CD8-positive, alpha-beta memory T cell (primary cell): ENCODE results near the gene SLC22A1. TPM values are rescaled to one million over a fixed set of nuclear protein-coding genes. Genes with fewer than 3 reads are reported as not detected.
"Not testable (repeated sequence)": the region's sequence is repeated elsewhere in the genome, so short reads cannot be mapped to it uniquely, and the experiment has no call there.

ENCODE experiments used
- CTCF ChIA-PET: fragments of 350-600 bp; sonication (Branson Sonifier 250); formaldehyde crosslinking; loops from one replicate; lab custom pipeline; 2021; ENCODE audit warnings: antibody characterized with exemption; lab: Charles Lee
- POLR2A ChIA-PET: fragments of 350-600 bp; sonication (Branson Sonifier 250); formaldehyde crosslinking; loops from one replicate; lab custom pipeline; 2021; ENCODE audit warnings: antibody characterized with exemption; lab: Charles Lee
- DNase-seq, 5 donors: peaks; one replicate each; pipeline versions ENCODE4 v3.0.0 to v3.0.0-alpha.2; 2020 to 2022; ENCODE audit warnings: mixed read lengths in 1 of 5
- H3K27ac ChIP-seq: one replicate; pipeline ENCODE4 v1.7.0; 2013; ENCODE audit warnings: low read depth, mild to moderate bottlenecking, low read length, moderate library complexity
- H3K27me3 ChIP-seq: 2 replicates; pipeline ENCODE4 v1.7.0; 2013; ENCODE audit warnings: low read length, mild to moderate bottlenecking; ENCODE audit not compliant: insufficient read depth, poor library complexity, severe bottlenecking
- H3K36me3 ChIP-seq: 2 replicates; pipeline ENCODE4 v1.7.0; 2013; ENCODE audit warnings: mild to moderate bottlenecking, low read length, moderate library complexity; ENCODE audit not compliant: insufficient read depth
- H3K4me1 ChIP-seq: 2 replicates; pipeline ENCODE4 v1.7.0; 2013; ENCODE audit warnings: mild to moderate bottlenecking, low read length, moderate library complexity; ENCODE audit not compliant: insufficient read depth
- H3K4me3 ChIP-seq: 2 replicates; pipeline ENCODE4 v1.7.0; 2013; ENCODE audit warnings: mild to moderate bottlenecking, low read length
- H3K9me3 ChIP-seq: 2 replicates; pipeline ENCODE4 v1.7.0; 2013; ENCODE audit warnings: mild to moderate bottlenecking, low read length
- H3K27ac Mint-ChIP-seq, 8 donors: one replicate each; pipeline ENCODE4 v1.8.0; 2020 to 2021; ENCODE audit warnings: mixed read lengths in 8 of 8, mild to moderate bottlenecking in 6 of 8, inconsistent platforms in 3 of 8, moderate library complexity in 3 of 8
- H3K27me3 Mint-ChIP-seq, 2 donors: one replicate each; pipeline ENCODE4 v1.8.0; 2020 to 2021; ENCODE audit warnings: mixed read lengths in 2 of 2, mild to moderate bottlenecking in 1 of 2, moderate library complexity in 1 of 2
- H3K36me3 Mint-ChIP-seq, 3 donors: one replicate each; pipeline ENCODE4 v1.8.0; 2020 to 2021; ENCODE audit warnings: mixed read lengths in 3 of 3, inconsistent platforms in 1 of 3, mild to moderate bottlenecking in 1 of 3
- H3K4me1 Mint-ChIP-seq, 3 donors: one replicate each; pipeline ENCODE4 v1.8.0; 2020 to 2021; ENCODE audit warnings: mixed read lengths in 3 of 3, inconsistent platforms in 1 of 3, mild to moderate bottlenecking in 1 of 3
- H3K4me3 Mint-ChIP-seq, 7 donors: one replicate each; pipeline ENCODE4 v1.8.0; 2020 to 2021; ENCODE audit warnings: mixed read lengths in 7 of 7, mild to moderate bottlenecking in 6 of 7, moderate library complexity in 4 of 7, inconsistent platforms in 2 of 7
- H3K9me3 Mint-ChIP-seq, 5 donors: one replicate each; pipeline ENCODE4 v1.8.0; 2020 to 2022; ENCODE audit warnings: mixed read lengths in 5 of 5, mild to moderate bottlenecking in 3 of 5, moderate library complexity in 2 of 5, inconsistent platforms in 1 of 5
- polyA plus RNA-seq: library from polyadenylated mRNA; unstranded; fragments of 300-500 nt; fragmentation: Illumina TruSeq; gene quantifications from one replicate; pipeline ENCODE4 v1.2.3, GENCODE V29; 2021
- total RNA-seq, 2 experiments: library from RNA; stranded (reverse); gene quantifications; one replicate each; pipeline ENCODE4 v1.2.3, GENCODE V29; 2021

The SLC22A1 gene
- total and polyA plus RNA-seq, 3 experiments from 2014 or later = 0.13 to 0.49 (median 0.22) TPM

GRCh38 chr6:160088784-160089533, 32.7 kb upstream of the SLC22A1 start:
- H3K9me3 Mint-ChIP-seq = no peaks in the 10 kb centered on the region
- no peaks in the 10 kb centered on the region for H3K27me3 Mint-ChIP-seq
- Histone ChIP-seq H3K36me3 (peaks cover 79% of the 10 kb centered on the region), H3K27ac (no peak overlapping the region), H3K4me3 (no peak overlapping the region), H3K9me3 (no peaks in the 10 kb centered on the region), H3K27me3 (no peaks in the 10 kb centered on the region), H3K4me1 (no peaks in the 10 kb centered on the region)
- peaks cover 6 to 14% (median 12%) of the 10 kb centered on the region in 3 donors for H3K4me1 Mint-ChIP-seq
- no peak for DNase-seq
- H3K4me3 Mint-ChIP-seq = no peak overlapping the region
- peaks cover 1 to 90% (median 37%) of the 10 kb centered on the region in 3 donors for H3K36me3 Mint-ChIP-seq
- ChIA-PET CTCF (no interaction called here), POLR2A (no interaction called here)
- H3K27ac Mint-ChIP-seq = peak overlapping the region in 2 of 8 donors; percentile 35 to 61

- Histone ChIP-seq H3K27ac (no peak overlapping the region), H3K36me3 (peaks cover 78% of the 10 kb centered on the region), H3K9me3 (no peaks in the 10 kb centered on the region), H3K27me3 (no peaks in the 10 kb centered on the region), H3K4me3 (no peak overlapping the region), H3K4me1 (no peaks in the 10 kb centered on the region)
- ChIA-PET POLR2A (no interaction called here), CTCF (no interaction called here)
- no peaks in the 10 kb centered on the region for H3K9me3 Mint-ChIP-seq
- no peak overlapping the region for H3K4me3 Mint-ChIP-seq
- H3K4me1 Mint-ChIP-seq = peaks cover 6 to 12% (median 7%) of the 10 kb centered on the region in 3 donors
- peak overlapping the region in 2 of 8 donors; percentile 35 to 61 for H3K27ac Mint-ChIP-seq
- H3K27me3 Mint-ChIP-seq = no peaks in the 10 kb centered on the region
- DNase-seq = no peak
- H3K36me3 Mint-ChIP-seq = peaks cover 6 to 90% (median 39%) of the 10 kb centered on the region in 3 donors
These were observed 32.1 kb upstream of the SLC22A1 start for GRCh38 chr6:160089534-160089897.

- H3K4me1 ChIP-seq, H3K4me1 Mint-ChIP-seq, H3K27me3 Mint-ChIP-seq, H3K4me3 Mint-ChIP-seq, H3K9me3 Mint-ChIP-seq, H3K27ac ChIP-seq, H3K4me3 ChIP-seq, H3K27me3 ChIP-seq, DNase-seq, H3K9me3 ChIP-seq, POLR2A ChIA-PET, CTCF ChIA-PET: not testable (repeated sequence)
- peaks cover 74% of the 10 kb centered on the region for H3K36me3 ChIP-seq
- H3K27ac Mint-ChIP-seq = peak overlapping the region in 1 of 8 donors; percentile 33
- peaks cover 6 to 87% (median 29%) of the 10 kb centered on the region in 3 donors for H3K36me3 Mint-ChIP-seq
These were observed 31.0 kb upstream of the SLC22A1 start for GRCh38 chr6:160090442-160091239.

GRCh38 chr6:160092176-160092575, 29.4 kb upstream of the SLC22A1 start:
- DNase-seq, CTCF ChIA-PET, H3K27ac ChIP-seq, H3K27ac Mint-ChIP-seq, H3K9me3 Mint-ChIP-seq, H3K4me3 Mint-ChIP-seq, H3K4me1 Mint-ChIP-seq, POLR2A ChIA-PET, H3K4me3 ChIP-seq, H3K9me3 ChIP-seq, H3K4me1 ChIP-seq, H3K27me3 Mint-ChIP-seq, H3K27me3 ChIP-seq: not testable (repeated sequence)
- H3K36me3 Mint-ChIP-seq = peaks cover 14 to 87% (median 34%) of the 10 kb centered on the region in 3 donors
- peaks cover 74% of the 10 kb centered on the region for H3K36me3 ChIP-seq

GRCh38 chr6:160092602-160093001, 29.0 kb upstream of the SLC22A1 start:
- no peak for DNase-seq
- POLR2A ChIA-PET = no interaction called here
- H3K4me1 ChIP-seq = no peaks in the 10 kb centered on the region
- H3K9me3 ChIP-seq = no peaks in the 10 kb centered on the region
- no peaks in the 10 kb centered on the region for H3K27me3 ChIP-seq
- Mint-ChIP-seq H3K9me3 (no peaks in the 10 kb centered on the region), H3K27ac (peak overlapping the region in 1 of 8 donors; percentile 42), H3K27me3 (no peaks in the 10 kb centered on the region), H3K36me3 (peaks cover 14 to 89% (median 34%) of the 10 kb centered on the region in 3 donors), H3K4me3 (no peak overlapping the region), H3K4me1 (no peaks in the 10 kb centered on the region)
- CTCF ChIA-PET = no interaction called here
- no peak overlapping the region for H3K4me3 ChIP-seq
- H3K27ac ChIP-seq = no peak overlapping the region
- H3K36me3 ChIP-seq = peaks cover 71% of the 10 kb centered on the region

GRCh38 chr6:160093061-160093460, 28.6 kb upstream of the SLC22A1 start:
- no peak overlapping the region for H3K4me3 ChIP-seq
- no peak overlapping the region for H3K27ac ChIP-seq
- no peaks in the 10 kb centered on the region for H3K9me3 Mint-ChIP-seq
- H3K4me3 Mint-ChIP-seq = no peak overlapping the region
- no peaks in the 10 kb centered on the region for H3K4me1 Mint-ChIP-seq
- H3K4me1 ChIP-seq = no peaks in the 10 kb centered on the region
- no peaks in the 10 kb centered on the region for H3K27me3 Mint-ChIP-seq
- CTCF ChIA-PET = no interaction called here
- peaks cover 14 to 90% (median 32%) of the 10 kb centered on the region in 3 donors for H3K36me3 Mint-ChIP-seq
- peak overlapping the region in 1 of 8 donors; percentile 12 for H3K27ac Mint-ChIP-seq
- POLR2A ChIA-PET = no interaction called here
- DNase-seq = no peak
- no peaks in the 10 kb centered on the region for H3K9me3 ChIP-seq
- peaks cover 68% of the 10 kb centered on the region for H3K36me3 ChIP-seq
- no peaks in the 10 kb centered on the region for H3K27me3 ChIP-seq

- POLR2A ChIA-PET = no interaction called here
- DNase-seq = no peak
- H3K4me1 Mint-ChIP-seq = peaks cover 0 to 3% (median 0%) of the 10 kb centered on the region in 3 donors
- no peak overlapping the region for H3K4me3 ChIP-seq
- no peaks in the 10 kb centered on the region for H3K9me3 ChIP-seq
- CTCF ChIA-PET = no interaction called here
- no peaks in the 10 kb centered on the region for H3K27me3 Mint-ChIP-seq
- peaks cover 14 to 89% (median 35%) of the 10 kb centered on the region in 3 donors for H3K36me3 Mint-ChIP-seq
- peak overlapping the region in 2 of 8 donors; percentile 66 for H3K27ac Mint-ChIP-seq
- H3K27me3 ChIP-seq = no peaks in the 10 kb centered on the region
- H3K27ac ChIP-seq = no peak overlapping the region
- H3K36me3 ChIP-seq = peaks cover 60% of the 10 kb centered on the region
- no peak overlapping the region for H3K4me3 Mint-ChIP-seq
- H3K4me1 ChIP-seq = no peaks in the 10 kb centered on the region
- H3K9me3 Mint-ChIP-seq = no peaks in the 10 kb centered on the region
These were observed 27.7 kb upstream of the SLC22A1 start for GRCh38 chr6:160093946-160094345.
